Ammon's horn (tissue), 1 donor: ENCODE data around the gene MAP3K20.
"Not testable (repeated sequence)": the region's sequence is repeated elsewhere in the genome, so short reads cannot be mapped to it uniquely, and the experiment has no call there.

Experiments used
- DNase-seq: peaks from one replicate; pipeline ENCODE4 v3.0.0-alpha.2; 2016; ENCODE audit warnings: low spot score

MAP3K20 gene

DNA sequence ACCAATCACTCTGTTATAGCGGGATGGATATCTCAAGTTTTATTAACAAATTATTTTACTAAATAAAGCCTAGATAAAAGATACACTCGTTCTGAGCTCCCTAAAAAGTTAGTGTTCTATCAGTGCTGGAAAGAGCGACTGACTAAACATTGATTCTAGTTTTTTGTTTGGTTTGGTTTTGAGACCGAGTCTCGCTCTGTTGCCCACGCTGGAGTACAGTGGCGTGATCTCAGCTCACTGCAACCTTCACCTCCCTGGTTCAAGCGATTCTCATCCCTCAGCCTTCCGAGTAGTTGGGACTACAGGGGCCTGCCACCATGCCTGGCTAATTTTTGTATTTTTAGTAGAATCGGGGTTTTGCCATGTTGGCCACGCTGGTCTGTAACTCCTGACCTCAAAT, 205.2 kb downstream of the MAP3K20 start:
- DNase-seq = no peak

DNA sequence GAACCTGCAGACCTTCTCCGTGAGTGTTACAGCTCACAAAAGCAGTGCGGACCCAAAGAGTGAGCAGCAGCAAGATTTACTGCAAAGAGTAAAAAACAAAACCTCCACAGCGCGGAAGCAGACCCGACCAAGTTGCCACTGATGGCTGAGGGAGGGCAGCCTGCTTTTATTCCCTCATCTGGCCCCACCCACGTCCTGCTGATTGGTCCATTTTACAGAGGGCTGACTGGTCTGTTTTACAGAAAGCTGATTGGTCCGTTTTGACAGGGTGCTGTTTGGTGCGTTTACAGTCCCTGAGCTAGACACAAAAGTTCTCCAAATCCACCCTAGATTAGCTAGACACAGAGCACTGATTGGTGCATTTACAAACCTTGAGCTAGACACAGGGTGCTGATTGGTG, 206.3 kb downstream of the MAP3K20 start:
- DNase-seq = not testable (repeated sequence)

GRCh38 chr2:173282795-173283545, 207.3 kb downstream of the MAP3K20 start:
- no peak for DNase-seq

DNA sequence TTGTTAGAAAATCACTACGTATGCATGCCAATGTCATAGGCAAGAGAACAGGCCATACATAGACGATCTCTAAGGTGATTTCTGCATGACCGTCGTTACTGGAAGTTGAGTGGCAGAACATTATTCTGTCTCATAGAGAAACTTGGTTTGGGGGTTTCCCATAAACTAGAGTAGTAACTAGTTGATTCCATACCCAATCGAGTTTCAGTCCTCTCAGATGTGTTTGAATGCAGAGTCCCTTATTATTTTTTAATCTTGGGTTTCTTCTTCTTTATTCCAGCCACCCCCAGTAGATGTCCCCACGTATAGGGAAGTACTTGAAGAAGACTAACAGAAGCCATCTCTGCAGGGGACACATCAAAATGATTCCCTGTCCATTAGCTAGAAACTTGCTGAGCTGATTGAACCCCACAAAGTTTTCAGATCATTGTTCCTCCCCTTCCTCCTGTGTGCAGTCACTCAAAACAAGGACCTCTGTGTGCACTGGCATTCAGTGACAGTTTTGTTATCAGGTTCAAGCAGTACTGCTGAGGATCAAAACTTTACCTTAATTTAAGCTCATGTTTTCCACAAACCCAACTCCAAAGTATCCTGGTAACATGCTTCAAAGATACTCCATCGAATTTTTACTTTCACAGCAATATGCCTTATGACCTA, 210.6 kb downstream of the MAP3K20 start:
- DNase-seq = no peak

- no peak for DNase-seq
These were observed 211.9 kb downstream of the MAP3K20 start for GRCh38 chr2:173287594-173287993.

GRCh38 chr2:173288561-173288960, 212.9 kb downstream of the MAP3K20 start:
- no peak for DNase-seq

- DNase-seq = no peak
These were observed 214.4 kb downstream of the MAP3K20 start for GRCh38 chr2:173290046-173290445.

GRCh38 chr2:173290518-173290917, 214.9 kb downstream of the MAP3K20 start:
- no peak for DNase-seq

- DNase-seq = no peak
These were observed 215.8 kb downstream of the MAP3K20 start for GRCh38 chr2:173291412-173291811.

- no peak for DNase-seq
These were observed 220.6 kb downstream of the MAP3K20 start for GRCh38 chr2:173296235-173296634.

GRCh38 chr2:173298536-173299097, 223.0 kb downstream of the MAP3K20 start:
- no peak for DNase-seq

- no peak for DNase-seq
These were observed 224.1 kb downstream of the MAP3K20 start for GRCh38 chr2:173299764-173300163.

- no peak for DNase-seq
These were observed 224.8 kb downstream of the MAP3K20 start for GRCh38 chr2:173300458-173300857.

- DNase-seq = not testable (repeated sequence)
These were observed 225.9 kb downstream of the MAP3K20 start for GRCh38 chr2:173301549-173301948.

GRCh38 chr2:173305303-173305702, 229.7 kb downstream of the MAP3K20 start:
- DNase-seq = no peak

DNA sequence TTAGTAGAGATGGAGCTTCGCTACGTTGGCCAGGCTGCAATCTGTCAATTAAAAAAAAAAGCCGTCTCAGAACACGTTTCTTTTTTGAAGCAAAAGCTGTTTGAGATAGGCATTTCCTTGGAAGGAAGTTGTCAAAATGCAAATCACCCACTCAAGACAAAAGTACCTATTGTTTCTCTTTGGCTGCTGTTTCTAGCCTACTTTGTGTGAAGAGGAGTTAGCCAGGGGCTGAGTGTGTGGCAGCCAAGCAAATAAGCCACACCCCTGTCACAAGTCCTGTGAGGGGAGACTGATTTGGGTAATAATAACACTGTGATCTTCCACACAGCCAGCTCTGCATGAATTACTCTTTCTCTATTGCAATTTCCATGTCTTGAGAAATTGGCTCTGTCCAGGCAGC, 231.6 kb downstream of the MAP3K20 start:
- DNase-seq = peak; percentile 26

GRCh38 chr2:173309370-173309769, 233.7 kb downstream of the MAP3K20 start:
- not testable (repeated sequence) for DNase-seq

DNA sequence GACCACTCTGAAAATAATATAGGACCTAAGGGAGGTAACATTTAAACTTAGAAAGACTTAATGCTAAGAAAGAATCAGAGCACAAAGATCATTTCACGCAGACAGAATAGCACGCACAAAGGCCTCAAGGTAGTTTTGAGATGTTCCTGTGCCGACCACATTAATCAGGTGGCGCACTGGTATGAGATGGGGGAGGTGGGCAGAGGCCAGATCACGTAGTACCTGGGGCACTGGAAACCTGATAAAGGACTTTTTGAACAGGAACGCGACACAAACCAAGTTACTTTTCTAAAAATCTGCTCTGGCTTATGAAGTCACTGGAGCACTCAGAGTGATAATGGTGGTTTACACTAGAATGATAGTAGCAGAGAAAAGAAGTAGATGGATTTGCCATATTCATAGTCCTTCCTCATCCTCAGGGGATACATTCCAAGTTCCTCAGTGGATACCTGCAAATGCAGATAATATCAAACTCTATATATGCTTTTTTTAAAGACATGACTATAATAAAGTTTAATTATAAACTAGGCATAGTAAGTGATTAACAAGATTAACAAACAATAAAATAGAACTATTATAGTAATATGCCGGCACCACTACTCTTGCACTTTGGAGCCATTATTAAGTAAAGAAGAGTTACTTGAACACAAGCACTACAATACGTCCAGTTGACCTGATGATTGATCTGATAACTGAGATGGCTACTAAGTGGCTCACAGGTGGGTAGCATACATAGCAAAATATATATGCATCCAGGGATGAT, 236.4 kb downstream of the MAP3K20 start:
- no peak for DNase-seq
